ENCODE results near the gene INVS. TPM values are rescaled to one million over a fixed set of nuclear protein-coding genes. Genes with fewer than 3 reads are reported as not detected.

The INVS gene
- total and polyA plus RNA-seq, 2 of the 13 experiments (the other 11 are each of a cell fraction or from before 2014, with no cell fraction given): 11.3 to 16.3 TPM

GRCh38 chr9:100134731-100135130, 35.7 kb downstream of the INVS start:
- intact Hi-C loops (cut with micrococcal nuclease; ENCODE audit: unreplicated experiment): loop anchor here (5.0 kb wide), 1 partner anchor 463 kb away; no protein-coding TSS in a partner anchor
- BruUV-seq (replicated peaks): no TSS peak
- no peak for TF ChIP-seq ZFYVE20 (CRISPR knock-in tag; IDR thresholded peaks at IDR 0.05; ENCODE audit: borderline replicate concordance, low read depth)
- TF ChIP-seq ZBTB21 (CRISPR knock-in tag; IDR thresholded peaks at IDR 0.05): no peak
- TF ChIP-seq ZNF615 (CRISPR knock-in tag; IDR thresholded peaks at IDR 0.05; ENCODE audit: borderline replicate concordance): no peak
- no peak for TF ChIP-seq ZNF460 (CRISPR knock-in tag; IDR thresholded peaks at IDR 0.05; ENCODE audit: borderline replicate concordance)
- no peak for TF ChIP-seq E2F5 (CRISPR knock-in tag; conservative IDR thresholded peaks at IDR 0.05)
- TF ChIP-seq POGK (CRISPR knock-in tag; conservative IDR thresholded peaks at IDR 0.05): no peak
- TF ChIP-seq THAP8 (CRISPR knock-in tag; IDR thresholded peaks at IDR 0.05; ENCODE audit: borderline replicate concordance): no peak
- TF ChIP-seq THAP11 (CRISPR knock-in tag; IDR thresholded peaks at IDR 0.05): no peak
- TF ChIP-seq STAG1 (CRISPR knock-in tag; IDR thresholded peaks at IDR 0.05): no peak
- TF ChIP-seq ZBTB25 (CRISPR knock-in tag; IDR thresholded peaks at IDR 0.05): no peak
- TF ChIP-seq ZSCAN12 (CRISPR knock-in tag; IDR thresholded peaks at IDR 0.05): no peak
- no peak for TF ChIP-seq MZF1 (CRISPR knock-in tag; IDR thresholded peaks at IDR 0.05; ENCODE audit: borderline replicate concordance)
- no peak for TF ChIP-seq ZNF879 (CRISPR knock-in tag; IDR thresholded peaks at IDR 0.05)
- no peak for TF ChIP-seq PCBP1 (IDR thresholded peaks at IDR 0.05; ENCODE audit: borderline replicate concordance, low read depth, low read length)
- no peak for TF ChIP-seq KLF16 (CRISPR knock-in tag; IDR thresholded peaks at IDR 0.05)

More at GRCh38 chr9:100134731-100135130, 35.7 kb downstream of the INVS start:
- ChIA-PET CTCF (ENCODE audit: low intra/inter-chr PET ratio, low total read pairs) (no interaction called here), POLR2A (no interaction called here)
- H4K20me1 ChIP-seq (ENCODE audit: insufficient read depth, low read length): no peaks in the 10 kb centered on the region; the same call in 1 of the 2 replicates
- no peak overlapping the region for H2AFZ ChIP-seq (ENCODE audit: low read length)
- H3K4me1 ChIP-seq (ENCODE audit: insufficient read depth, low read length): no peaks in the 10 kb centered on the region
- no peaks in the 10 kb centered on the region for H3K9me3 ChIP-seq (ENCODE audit: low read length)
- WGBS (ENCODE audit: low lambda C conversion rate): 78% methylated on average over 3 of the region's 3 CpGs
- no peak for ATAC-seq
- no peak overlapping the region for H3K27ac ChIP-seq (ENCODE audit: extremely low read length, insufficient read depth, low read length)
- in situ Hi-C loops (cut with HindIII; ENCODE audit: extremely low pct_ligation_motif_present, low pct_unique_long_range_greater_than_20kb): no loop called here
- no peak for DNase-seq (ENCODE audit: low spot score)
- no peak overlapping the region for H3K4me2 ChIP-seq (ENCODE audit: low read depth, low read length)
- no peaks in the 10 kb centered on the region for H3K79me2 ChIP-seq (ENCODE audit: insufficient read depth, low read length)
- no peak overlapping the region for H3K9ac ChIP-seq (ENCODE audit: insufficient read depth, low read depth, low read length)
- no peak for FAIRE-seq
- no peak overlapping the region for H3K4me3 ChIP-seq (replicated peaks in 1 of 3; ENCODE audit: insufficient read depth in 1 of 3, low read depth in 2 of 3, low read length in 3 of 3)
- peaks cover 0 to 14% of the 10 kb centered on the region in 2 experiments; a peak in 1 of 5 replicates for H3K36me3 ChIP-seq (replicated peaks in 1 of 2; ENCODE audit: control insufficient read depth in 1 of 2, insufficient read depth in 2 of 2, low read length in 2 of 2)
- H3K27me3 ChIP-seq (ENCODE audit: control insufficient read depth in 1 of 2, insufficient read depth in 2 of 2, low read length in 2 of 2): no peaks in the 10 kb centered on the region

All from HepG2 (cell line).